GM18498 (cell line): ENCODE data around the gene CABLES1.

Experiments used
- ATAC-seq: cut with Tn5 transposase; IDR thresholded peaks from one replicate; pipeline ENCODE4 v1.9.1; 2021; ENCODE audit warnings: mild to moderate bottlenecking, moderate library complexity; ENCODE audit not compliant: unreplicated experiment

The CABLES1 gene

GRCh38 chr18:23189768-23190661 is 54.7 kb downstream of the CABLES1 start:
- no peak for ATAC-seq

- no peak for ATAC-seq
Observed at GRCh38 chr18:23191232-23191631, 55.9 kb downstream of the CABLES1 start.

GRCh38 chr18:23193742-23194141 is 58.5 kb downstream of the CABLES1 start:
- ATAC-seq: no peak

- ATAC-seq: peak; percentile 50
Observed at GRCh38 chr18:23194155-23194996, 59.1 kb downstream of the CABLES1 start.

- no peak for ATAC-seq
Observed at GRCh38 chr18:23194997-23195957, 60.0 kb downstream of the CABLES1 start.

GRCh38 chr18:23196119-23197007 is 61.1 kb downstream of the CABLES1 start:
- ATAC-seq: no peak

- no peak for ATAC-seq
Observed at GRCh38 chr18:23198217-23198845, 63.0 kb downstream of the CABLES1 start.

- ATAC-seq: no peak
Observed at GRCh38 chr18:23200756-23201155, 65.5 kb downstream of the CABLES1 start.

- ATAC-seq: no peak
Observed at GRCh38 chr18:23201741-23202140, 66.5 kb downstream of the CABLES1 start.

- ATAC-seq: no peak
Observed at GRCh38 chr18:23203891-23204432, 68.7 kb downstream of the CABLES1 start.

- no peak for ATAC-seq
Observed at GRCh38 chr18:23204589-23205235, 69.4 kb downstream of the CABLES1 start.

GRCh38 chr18:23205980-23206379 is 70.7 kb downstream of the CABLES1 start:
- ATAC-seq: no peak

- ATAC-seq: no peak
Observed at GRCh38 chr18:23207191-23207955, 72.1 kb downstream of the CABLES1 start.

GRCh38 chr18:23207994-23208393 is 72.7 kb downstream of the CABLES1 start:
- no peak for ATAC-seq

GRCh38 chr18:23208600-23208999 is 73.3 kb downstream of the CABLES1 start:
- no peak for ATAC-seq

GRCh38 chr18:23209031-23209430 is 73.7 kb downstream of the CABLES1 start:
- no peak for ATAC-seq

- ATAC-seq: no peak
Observed at GRCh38 chr18:23209796-23210195, 74.5 kb downstream of the CABLES1 start.

- no peak for ATAC-seq
Observed at GRCh38 chr18:23210526-23210925, 75.2 kb downstream of the CABLES1 start.
